GM23338 (cell line): ENCODE measurements around the gene SLC6A19. TPM values are rescaled to one million over a fixed set of nuclear protein-coding genes. Genes with fewer than 3 reads are reported as not detected.
"Not testable (repeated sequence)": the region's sequence is repeated elsewhere in the genome, so short reads cannot be mapped to it uniquely, and the experiment has no call there.

Experiments used
- ATAC-seq: fragments of 200-7000 bp; cut with Tn5 transposase; 3 replicates; pipeline ENCODE4 v1.9.1; 2020
- DNase-seq: peaks from one replicate; pipeline ENCODE4 v3.0.0-alpha.2; 2015; ENCODE audit warnings: low spot score
- H2AFZ ChIP-seq: fragments of 200-600 bp; sonication (generic); 2 replicates; pipeline ENCODE4 v1.8.0; 2016; ENCODE audit warnings: antibody characterized with exemption, mild to moderate bottlenecking, moderate library complexity
- H3F3A ChIP-seq: fragments of 200-600 bp; sonication (generic); replicated peaks from 2 replicates; pipeline ENCODE4 v1.8.0; 2017; ENCODE audit warnings: antibody characterized with exemption, mixed run types, low read depth
- H3K27ac ChIP-seq: fragments of 200-600 bp; sonication (generic); 2 replicates; pipeline ENCODE4 v1.6.1; 2016; ENCODE audit warnings: low read depth
- H3K27me3 ChIP-seq: fragments of 200-600 bp; sonication (generic); 2 replicates; pipeline ENCODE4 v1.8.0; 2016; ENCODE audit warnings: mild to moderate bottlenecking, mixed run types, moderate library complexity; ENCODE audit not compliant: insufficient read depth
- H3K36me3 ChIP-seq: fragments of 200-600 bp; sonication (generic); 2 replicates; pipeline ENCODE4 v1.8.0; 2016; ENCODE audit warnings: mild to moderate bottlenecking; ENCODE audit not compliant: insufficient read depth
- H3K4me1 ChIP-seq: fragments of 200-600 bp; sonication (generic); 2 replicates; pipeline ENCODE4 v1.8.0; 2016; ENCODE audit warnings: mild to moderate bottlenecking, moderate library complexity; ENCODE audit not compliant: insufficient read depth
- H3K4me2 ChIP-seq: fragments of 200-600 bp; sonication (generic); 2 replicates; pipeline ENCODE4 v1.7.1; 2017; ENCODE audit warnings: mixed run types
- H3K4me3 ChIP-seq: fragments of 200-600 bp; sonication (generic); 2 replicates; pipeline ENCODE4 v1.6.1; 2016; ENCODE audit warnings: mixed run types
- H3K79me2 ChIP-seq: fragments of 200-600 bp; sonication (generic); replicated peaks from 2 replicates; pipeline ENCODE4 v1.8.0; 2017; ENCODE audit warnings: mild to moderate bottlenecking; ENCODE audit not compliant: insufficient read depth
- H3K9me2 ChIP-seq: fragments of 200-600 bp; sonication (generic); 2 replicates; pipeline ENCODE4 v1.8.0; 2017; ENCODE audit not compliant: insufficient read depth
- H4K20me1 ChIP-seq: fragments of 200-600 bp; sonication (generic); replicated peaks from 2 replicates; pipeline ENCODE4 v1.8.0; 2017; ENCODE audit warnings: mild to moderate bottlenecking; ENCODE audit not compliant: insufficient read depth
- H3K27ac Mint-ChIP-seq: 2 replicates; pipeline ENCODE4 v1.8.0; 2020; ENCODE audit warnings: inconsistent platforms, mild to moderate bottlenecking, moderate library complexity, mixed read lengths
- H3K27me3 Mint-ChIP-seq: 3 replicates; pipeline ENCODE4 v1.8.0; 2022; ENCODE audit warnings: low read depth, mild to moderate bottlenecking, moderate library complexity, mixed read lengths, inconsistent platforms; ENCODE audit not compliant: insufficient read depth, poor library complexity
- H3K36me3 Mint-ChIP-seq: 3 replicates; pipeline ENCODE4 v1.8.0; 2021; ENCODE audit warnings: low read depth, mild to moderate bottlenecking, inconsistent platforms, moderate library complexity, mixed read lengths
- H3K4me1 Mint-ChIP-seq: 3 replicates; pipeline ENCODE4 v1.8.0; 2020; ENCODE audit warnings: mild to moderate bottlenecking, inconsistent platforms, mixed read lengths
- H3K4me3 Mint-ChIP-seq: 3 replicates; pipeline ENCODE4 v1.8.0; 2021; ENCODE audit warnings: moderate library complexity, mild to moderate bottlenecking, inconsistent platforms, mixed read lengths
- H3K9me3 Mint-ChIP-seq: 3 replicates; pipeline ENCODE4 v1.8.0; 2020; ENCODE audit warnings: moderate library complexity, mild to moderate bottlenecking, inconsistent platforms, mixed read lengths
- EZH2 ChIP-seq: fragments of 200-600 bp; sonication (generic); IDR thresholded peaks from one replicate; pipeline ENCODE4 v1.8.0; 2017; ENCODE audit warnings: antibody characterized with exemption, mild to moderate bottlenecking, low read depth; ENCODE audit not compliant: unreplicated experiment
- EZH2phosphoT487 ChIP-seq: fragments of 200-600 bp; sonication (generic); IDR thresholded peaks from one replicate; pipeline ENCODE4 v1.8.1; 2018; ENCODE audit warnings: antibody characterized with exemption; ENCODE audit not compliant: unreplicated experiment
- ZNF114 ChIP-seq: fragments of 250-450 bp; sonication (Bioruptor Pico); IDR thresholded peaks from 2 replicates; pipeline ENCODE4 v1.5.0; 2020; ENCODE audit warnings: mild to moderate bottlenecking, moderate library complexity
- polyA plus RNA-seq: library from polyadenylated mRNA; unstranded; fragments of >200 nt; fragmentation: Nextera tagmentation; extraction: Ambion mirVana; gene quantifications from 2 replicates; pipeline ENCODE4 v1.2.1, GENCODE V29; 2016
- total RNA-seq: library from RNA; depleted of rRNA; stranded (reverse); fragments of >200 nt; shearing (Covaris generic); gene quantifications from 2 replicates; pipeline ENCODE4 v1.2.3, GENCODE V29; 2014
- TF ChIP-seq, protein P1 (sequence below): fragments of 250-450 bp; sonication (Bioruptor Pico); IDR thresholded peaks from 2 replicates; pipeline ENCODE4 v1.5.0; 2020; ENCODE audit warnings: mild to moderate bottlenecking, moderate library complexity
- TF ChIP-seq, protein P2 (sequence below), 2 experiments: fragments of 200-600 bp in 1 of 2; sonication (generic) in 1 of 2; conservative IDR thresholded peaks; 2 replicates each; pipeline versions ENCODE4 v1.5.1 to v1.6.1; 2016 to 2017; ENCODE audit warnings: antibody characterized with exemption in 2 of 2, low read depth in 2 of 2, mild to moderate bottlenecking in 2 of 2, moderate library complexity in 1 of 2
- TF ChIP-seq, protein P3 (sequence below): IDR thresholded peaks from one replicate; pipeline ENCODE4 v1.6.1; 2018; ENCODE audit warnings: antibody characterized with exemption; ENCODE audit not compliant: unreplicated experiment

SLC6A19 gene
- total and polyA plus RNA-seq, 2 experiments from 2014 or later, result not detected

DNA sequence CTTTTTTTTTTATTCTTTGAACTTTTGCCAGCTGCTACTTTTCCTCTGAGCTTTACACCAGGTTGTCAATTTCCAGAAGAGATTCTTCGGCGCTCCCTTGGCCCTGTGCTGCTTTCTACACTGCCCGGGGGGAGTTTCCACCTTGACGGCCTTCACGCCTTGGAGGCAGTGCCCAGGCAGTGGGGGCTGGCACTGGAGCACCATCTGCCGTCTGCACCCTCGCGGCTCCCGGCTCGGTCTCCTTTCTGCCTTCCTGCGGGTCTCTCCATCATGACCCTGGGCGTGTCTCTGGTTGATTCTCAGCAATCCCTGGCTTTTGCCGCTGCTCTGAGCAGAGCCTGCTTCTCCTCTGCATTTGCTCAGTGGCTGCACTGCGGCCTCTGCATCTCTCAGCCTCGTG, 26.7 kb downstream of the SLC6A19 start (continued):
- TF ChIP-seq, protein P1, sequence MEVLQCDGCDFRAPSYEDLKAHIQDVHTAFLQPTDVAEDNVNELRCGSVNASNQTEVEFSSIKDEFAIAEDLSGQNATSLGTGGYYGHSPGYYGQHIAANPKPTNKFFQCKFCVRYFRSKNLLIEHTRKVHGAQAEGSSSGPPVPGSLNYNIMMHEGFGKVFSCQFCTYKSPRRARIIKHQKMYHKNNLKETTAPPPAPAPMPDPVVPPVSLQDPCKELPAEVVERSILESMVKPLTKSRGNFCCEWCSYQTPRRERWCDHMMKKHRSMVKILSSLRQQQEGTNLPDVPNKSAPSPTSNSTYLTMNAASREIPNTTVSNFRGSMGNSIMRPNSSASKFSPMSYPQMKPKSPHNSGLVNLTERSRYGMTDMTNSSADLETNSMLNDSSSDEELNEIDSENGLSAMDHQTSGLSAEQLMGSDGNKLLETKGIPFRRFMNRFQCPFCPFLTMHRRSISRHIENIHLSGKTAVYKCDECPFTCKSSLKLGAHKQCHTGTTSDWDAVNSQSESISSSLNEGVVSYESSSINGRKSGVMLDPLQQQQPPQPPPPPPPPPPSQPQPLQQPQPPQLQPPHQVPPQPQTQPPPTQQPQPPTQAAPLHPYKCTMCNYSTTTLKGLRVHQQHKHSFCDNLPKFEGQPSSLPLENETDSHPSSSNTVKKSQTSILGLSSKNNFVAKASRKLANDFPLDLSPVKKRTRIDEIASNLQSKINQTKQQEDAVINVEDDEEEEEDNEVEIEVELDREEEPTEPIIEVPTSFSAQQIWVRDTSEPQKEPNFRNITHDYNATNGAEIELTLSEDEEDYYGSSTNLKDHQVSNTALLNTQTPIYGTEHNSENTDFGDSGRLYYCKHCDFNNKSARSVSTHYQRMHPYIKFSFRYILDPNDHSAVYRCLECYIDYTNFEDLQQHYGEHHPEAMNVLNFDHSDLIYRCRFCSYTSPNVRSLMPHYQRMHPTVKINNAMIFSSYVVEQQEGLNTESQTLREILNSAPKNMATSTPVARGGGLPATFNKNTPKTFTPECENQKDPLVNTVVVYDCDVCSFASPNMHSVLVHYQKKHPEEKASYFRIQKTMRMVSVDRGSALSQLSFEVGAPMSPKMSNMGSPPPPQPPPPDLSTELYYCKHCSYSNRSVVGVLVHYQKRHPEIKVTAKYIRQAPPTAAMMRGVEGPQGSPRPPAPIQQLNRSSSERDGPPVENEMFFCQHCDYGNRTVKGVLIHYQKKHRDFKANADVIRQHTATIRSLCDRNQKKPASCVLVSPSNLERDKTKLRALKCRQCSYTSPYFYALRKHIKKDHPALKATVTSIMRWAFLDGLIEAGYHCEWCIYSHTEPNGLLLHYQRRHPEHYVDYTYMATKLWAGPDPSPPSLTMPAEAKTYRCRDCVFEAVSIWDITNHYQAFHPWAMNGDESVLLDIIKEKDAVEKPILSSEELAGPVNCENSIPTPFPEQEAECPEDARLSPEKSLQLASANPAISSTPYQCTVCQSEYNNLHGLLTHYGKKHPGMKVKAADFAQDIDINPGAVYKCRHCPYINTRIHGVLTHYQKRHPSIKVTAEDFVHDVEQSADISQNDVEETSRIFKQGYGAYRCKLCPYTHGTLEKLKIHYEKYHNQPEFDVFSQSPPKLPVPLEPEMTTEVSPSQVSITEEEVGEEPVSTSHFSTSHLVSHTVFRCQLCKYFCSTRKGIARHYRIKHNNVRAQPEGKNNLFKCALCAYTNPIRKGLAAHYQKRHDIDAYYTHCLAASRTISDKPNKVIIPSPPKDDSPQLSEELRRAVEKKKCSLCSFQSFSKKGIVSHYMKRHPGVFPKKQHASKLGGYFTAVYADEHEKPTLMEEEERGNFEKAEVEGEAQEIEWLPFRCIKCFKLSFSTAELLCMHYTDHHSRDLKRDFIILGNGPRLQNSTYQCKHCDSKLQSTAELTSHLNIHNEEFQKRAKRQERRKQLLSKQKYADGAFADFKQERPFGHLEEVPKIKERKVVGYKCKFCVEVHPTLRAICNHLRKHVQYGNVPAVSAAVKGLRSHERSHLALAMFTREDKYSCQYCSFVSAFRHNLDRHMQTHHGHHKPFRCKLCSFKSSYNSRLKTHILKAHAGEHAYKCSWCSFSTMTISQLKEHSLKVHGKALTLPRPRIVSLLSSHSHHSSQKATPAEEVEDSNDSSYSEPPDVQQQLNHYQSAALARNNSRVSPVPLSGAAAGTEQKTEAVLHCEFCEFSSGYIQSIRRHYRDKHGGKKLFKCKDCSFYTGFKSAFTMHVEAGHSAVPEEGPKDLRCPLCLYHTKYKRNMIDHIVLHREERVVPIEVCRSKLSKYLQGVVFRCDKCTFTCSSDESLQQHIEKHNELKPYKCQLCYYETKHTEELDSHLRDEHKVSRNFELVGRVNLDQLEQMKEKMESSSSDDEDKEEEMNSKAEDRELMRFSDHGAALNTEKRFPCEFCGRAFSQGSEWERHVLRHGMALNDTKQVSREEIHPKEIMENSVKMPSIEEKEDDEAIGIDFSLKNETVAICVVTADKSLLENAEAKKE (CRISPR knock-in tag), result no peak
- TF ChIP-seq ZNF114 (CRISPR knock-in tag) (no peak), EZH2phosphoT487 (no peak), EZH2 (no peak)
- TF ChIP-seq, protein P2, sequence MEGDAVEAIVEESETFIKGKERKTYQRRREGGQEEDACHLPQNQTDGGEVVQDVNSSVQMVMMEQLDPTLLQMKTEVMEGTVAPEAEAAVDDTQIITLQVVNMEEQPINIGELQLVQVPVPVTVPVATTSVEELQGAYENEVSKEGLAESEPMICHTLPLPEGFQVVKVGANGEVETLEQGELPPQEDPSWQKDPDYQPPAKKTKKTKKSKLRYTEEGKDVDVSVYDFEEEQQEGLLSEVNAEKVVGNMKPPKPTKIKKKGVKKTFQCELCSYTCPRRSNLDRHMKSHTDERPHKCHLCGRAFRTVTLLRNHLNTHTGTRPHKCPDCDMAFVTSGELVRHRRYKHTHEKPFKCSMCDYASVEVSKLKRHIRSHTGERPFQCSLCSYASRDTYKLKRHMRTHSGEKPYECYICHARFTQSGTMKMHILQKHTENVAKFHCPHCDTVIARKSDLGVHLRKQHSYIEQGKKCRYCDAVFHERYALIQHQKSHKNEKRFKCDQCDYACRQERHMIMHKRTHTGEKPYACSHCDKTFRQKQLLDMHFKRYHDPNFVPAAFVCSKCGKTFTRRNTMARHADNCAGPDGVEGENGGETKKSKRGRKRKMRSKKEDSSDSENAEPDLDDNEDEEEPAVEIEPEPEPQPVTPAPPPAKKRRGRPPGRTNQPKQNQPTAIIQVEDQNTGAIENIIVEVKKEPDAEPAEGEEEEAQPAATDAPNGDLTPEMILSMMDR (conservative IDR thresholded peaks at IDR 0.05; ENCODE audit: low read depth in 2 of 2), result no peak
- TF ChIP-seq, protein P3, sequence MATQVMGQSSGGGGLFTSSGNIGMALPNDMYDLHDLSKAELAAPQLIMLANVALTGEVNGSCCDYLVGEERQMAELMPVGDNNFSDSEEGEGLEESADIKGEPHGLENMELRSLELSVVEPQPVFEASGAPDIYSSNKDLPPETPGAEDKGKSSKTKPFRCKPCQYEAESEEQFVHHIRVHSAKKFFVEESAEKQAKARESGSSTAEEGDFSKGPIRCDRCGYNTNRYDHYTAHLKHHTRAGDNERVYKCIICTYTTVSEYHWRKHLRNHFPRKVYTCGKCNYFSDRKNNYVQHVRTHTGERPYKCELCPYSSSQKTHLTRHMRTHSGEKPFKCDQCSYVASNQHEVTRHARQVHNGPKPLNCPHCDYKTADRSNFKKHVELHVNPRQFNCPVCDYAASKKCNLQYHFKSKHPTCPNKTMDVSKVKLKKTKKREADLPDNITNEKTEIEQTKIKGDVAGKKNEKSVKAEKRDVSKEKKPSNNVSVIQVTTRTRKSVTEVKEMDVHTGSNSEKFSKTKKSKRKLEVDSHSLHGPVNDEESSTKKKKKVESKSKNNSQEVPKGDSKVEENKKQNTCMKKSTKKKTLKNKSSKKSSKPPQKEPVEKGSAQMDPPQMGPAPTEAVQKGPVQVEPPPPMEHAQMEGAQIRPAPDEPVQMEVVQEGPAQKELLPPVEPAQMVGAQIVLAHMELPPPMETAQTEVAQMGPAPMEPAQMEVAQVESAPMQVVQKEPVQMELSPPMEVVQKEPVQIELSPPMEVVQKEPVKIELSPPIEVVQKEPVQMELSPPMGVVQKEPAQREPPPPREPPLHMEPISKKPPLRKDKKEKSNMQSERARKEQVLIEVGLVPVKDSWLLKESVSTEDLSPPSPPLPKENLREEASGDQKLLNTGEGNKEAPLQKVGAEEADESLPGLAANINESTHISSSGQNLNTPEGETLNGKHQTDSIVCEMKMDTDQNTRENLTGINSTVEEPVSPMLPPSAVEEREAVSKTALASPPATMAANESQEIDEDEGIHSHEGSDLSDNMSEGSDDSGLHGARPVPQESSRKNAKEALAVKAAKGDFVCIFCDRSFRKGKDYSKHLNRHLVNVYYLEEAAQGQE, result no peak

DNA sequence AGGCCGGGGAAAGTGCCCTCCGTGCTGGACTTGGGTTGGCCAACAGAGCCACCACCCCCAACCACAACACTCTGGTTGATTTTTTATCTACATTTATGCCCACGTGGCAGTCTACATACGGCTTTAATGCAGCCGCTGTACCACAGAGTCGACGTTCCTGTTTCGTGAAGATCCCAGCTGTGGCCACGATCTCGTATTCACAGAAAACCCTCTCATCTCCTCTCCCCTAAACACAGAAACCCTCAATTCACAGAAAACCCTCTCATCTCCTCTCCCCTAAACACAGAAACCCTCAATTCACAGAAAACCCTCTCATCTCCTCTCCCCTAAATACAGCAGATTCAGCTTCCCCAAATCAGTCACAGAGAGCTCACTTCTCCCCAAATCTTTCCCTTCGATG, 27.6 kb downstream of the SLC6A19 start:
- H3K79me2 ChIP-seq, H3K9me3 Mint-ChIP-seq, H3K4me3 Mint-ChIP-seq, H3K36me3 ChIP-seq, H3K27ac ChIP-seq, DNase-seq, H3K4me1 ChIP-seq, H3K9me2 ChIP-seq, H3K36me3 Mint-ChIP-seq, H3K27ac Mint-ChIP-seq, H2AFZ ChIP-seq, H3F3A ChIP-seq, H3K4me2 ChIP-seq, ATAC-seq, H3K27me3 ChIP-seq, H3K4me3 ChIP-seq, H4K20me1 ChIP-seq: not testable (repeated sequence)
- peaks cover 20% of the 10 kb centered on the region for H3K4me1 Mint-ChIP-seq
- H3K27me3 Mint-ChIP-seq, result peaks cover 13% of the 10 kb centered on the region
